Suprapubic skin (tissue), 4 donors: ENCODE measurements around the gene POLL. TPM values are rescaled to one million over a fixed set of nuclear protein-coding genes. Genes with fewer than 3 reads are reported as not detected.

Experiments
- DNase-seq, 2 donors: peaks; one replicate each; pipeline ENCODE4 v3.0.0-alpha.2; 2019; ENCODE audit warnings: low spot score in 2 of 2
- H3K27ac ChIP-seq: fragments of 200-600 bp; sonication (generic); one replicate; pipeline ENCODE4 v1.5.1; 2019
- H3K27me3 ChIP-seq: fragments of 200-600 bp; sonication (generic); one replicate; pipeline ENCODE4 v1.5.1; 2019
- H3K36me3 ChIP-seq: fragments of 200-600 bp; sonication (generic); one replicate; pipeline ENCODE4 v1.5.1; 2019
- H3K4me1 ChIP-seq: fragments of 200-600 bp; sonication (generic); one replicate; pipeline ENCODE4 v1.5.1; 2019
- H3K4me3 ChIP-seq: fragments of 200-600 bp; sonication (generic); one replicate; pipeline ENCODE4 v1.5.1; 2019; ENCODE audit warnings: mild to moderate bottlenecking
- H3K9me3 ChIP-seq: fragments of 200-600 bp; sonication (generic); one replicate; pipeline ENCODE4 v1.5.1; 2019
- CTCF ChIP-seq, 2 donors: fragments of 200-600 bp in 1 of 2; fragments of 450-650 bp in 1 of 2; sonication (generic) in 1 of 2; IDR thresholded peaks; one replicate each; pipeline ENCODE4 v1.5.1; 2016 to 2019; ENCODE audit warnings: antibody characterized with exemption in 2 of 2, mild to moderate bottlenecking in 1 of 2, moderate library complexity in 1 of 2
- EP300 ChIP-seq: sonication (generic); formaldehyde crosslinking; IDR thresholded peaks from one replicate; pipeline ENCODE4 v1.6.1; 2017; ENCODE audit warnings: antibody characterized with exemption
- POLR2A ChIP-seq, 2 donors: fragments of 450-650 bp; IDR thresholded peaks; one replicate each; pipeline ENCODE4 v1.6.1; 2017; ENCODE audit warnings: antibody characterized with exemption in 2 of 2, mild to moderate bottlenecking in 2 of 2, moderate library complexity in 2 of 2
- POLR2AphosphoS5 ChIP-seq, 3 donors: sonication (generic); formaldehyde crosslinking; IDR thresholded peaks; one replicate each; pipeline ENCODE4 v1.6.1; 2017; ENCODE audit warnings: antibody characterized with exemption in 3 of 3
- WGBS: methylation state at CpG from one replicate; pipeline ENCODE4 v1.1.5; 2018; 5-methylcytosine and 5-hydroxymethylcytosine counted together
- total RNA-seq, 4 donors: library from RNA; depleted of rRNA; stranded (reverse); fragments of >200 nt; gene quantifications; one replicate each; pipeline ENCODE4 v1.1.0, GENCODE V29; 2016

POLL gene
- total RNA-seq, 4 donors from 2014 or later = 13.5 to 32.3 (median 20.6) TPM

GRCh38 chr10:101550965-101551364, 37.1 kb downstream of the POLL start:
- Histone ChIP-seq H3K27me3 (no peaks in the 10 kb centered on the region), H3K4me3 (no peak overlapping the region), H3K9me3 (no peaks in the 10 kb centered on the region), H3K27ac (no peak overlapping the region), H3K4me1 (peaks cover 9% of the 10 kb centered on the region), H3K36me3 (peaks cover 34% of the 10 kb centered on the region)
- no peak for DNase-seq
- no peak for TF ChIP-seq EP300
- TF ChIP-seq CTCF (IDR thresholded peaks at IDR 0.05) = no peak
- TF ChIP-seq POLR2AphosphoS5 (IDR thresholded peaks at IDR 0.05) = no peak
- no peak for TF ChIP-seq POLR2A (IDR thresholded peaks at IDR 0.05)
- 96% methylated on average over 2 of the region's 2 CpGs for WGBS

- Histone ChIP-seq H3K4me3 (no peak overlapping the region), H3K4me1 (peaks cover 9% of the 10 kb centered on the region), H3K27me3 (no peaks in the 10 kb centered on the region), H3K27ac (no peak overlapping the region), H3K36me3 (peaks cover 8% of the 10 kb centered on the region), H3K9me3 (no peaks in the 10 kb centered on the region)
- DNase-seq = no peak
- TF ChIP-seq EP300 (no peak), POLR2AphosphoS5 (IDR thresholded peaks at IDR 0.05) (no peak), CTCF (IDR thresholded peaks at IDR 0.05) (no peak), POLR2A (IDR thresholded peaks at IDR 0.05) (no peak)
These were observed 42.2 kb downstream of the POLL start for GRCh38 chr10:101545898-101546297.

- H3K4me1 ChIP-seq = no peaks in the 10 kb centered on the region
- H3K36me3 ChIP-seq = peaks cover 35% of the 10 kb centered on the region
- WGBS = 81% methylated on average over 2 of the region's 2 CpGs
- H3K4me3 ChIP-seq = no peak overlapping the region
- TF ChIP-seq EP300 (no peak), CTCF (IDR thresholded peaks at IDR 0.05) (no peak), POLR2A (IDR thresholded peaks at IDR 0.05) (no peak), POLR2AphosphoS5 (IDR thresholded peaks at IDR 0.05) (no peak)
- no peak for DNase-seq
- no peaks in the 10 kb centered on the region for H3K27me3 ChIP-seq
- no peaks in the 10 kb centered on the region for H3K9me3 ChIP-seq
- H3K27ac ChIP-seq = no peak overlapping the region
These were observed 49.6 kb downstream of the POLL start for GRCh38 chr10:101538446-101538845.

GRCh38 chr10:101536800-101537199, 51.3 kb downstream of the POLL start:
- no peak for DNase-seq
- TF ChIP-seq POLR2AphosphoS5 (IDR thresholded peaks at IDR 0.05) = no peak
- no peak for TF ChIP-seq EP300
- TF ChIP-seq CTCF (IDR thresholded peaks at IDR 0.05) = no peak
- no peak for TF ChIP-seq POLR2A (IDR thresholded peaks at IDR 0.05)
- no peaks in the 10 kb centered on the region for H3K9me3 ChIP-seq
- peaks cover 44% of the 10 kb centered on the region for H3K36me3 ChIP-seq
- no peak overlapping the region for H3K4me3 ChIP-seq
- no peaks in the 10 kb centered on the region for H3K4me1 ChIP-seq
- H3K27ac ChIP-seq = no peak overlapping the region
- H3K27me3 ChIP-seq = no peaks in the 10 kb centered on the region

DNA sequence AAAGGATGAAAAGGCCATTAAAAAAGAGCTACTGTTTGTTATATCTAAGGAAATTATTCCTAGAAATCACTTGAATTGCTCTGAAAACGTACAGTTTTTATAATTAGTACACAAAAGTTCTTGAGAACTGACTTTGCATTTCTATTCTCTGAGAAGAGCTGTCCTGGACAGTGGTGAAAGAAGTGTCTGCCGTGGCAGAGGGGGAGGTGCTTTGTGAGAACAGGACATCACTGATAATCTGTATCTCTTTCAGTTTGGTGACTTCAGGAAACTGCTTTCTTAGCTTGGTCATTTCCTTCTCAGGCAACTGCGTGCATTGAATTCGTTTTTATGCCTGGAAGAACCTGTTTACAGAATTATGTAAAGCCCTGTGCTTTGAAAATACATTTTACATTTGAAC, 52.1 kb downstream of the POLL start:
- DNase-seq = no peak
- no peaks in the 10 kb centered on the region for H3K9me3 ChIP-seq
- no peak overlapping the region for H3K4me3 ChIP-seq
- peaks cover 51% of the 10 kb centered on the region for H3K36me3 ChIP-seq
- H3K4me1 ChIP-seq = no peaks in the 10 kb centered on the region
- no peak for TF ChIP-seq EP300
- TF ChIP-seq CTCF (IDR thresholded peaks at IDR 0.05) = no peak
- TF ChIP-seq POLR2AphosphoS5 (IDR thresholded peaks at IDR 0.05) = no peak
- no peak for TF ChIP-seq POLR2A (IDR thresholded peaks at IDR 0.05)
- no peaks in the 10 kb centered on the region for H3K27me3 ChIP-seq
- no peak overlapping the region for H3K27ac ChIP-seq
- 60% methylated on average over 4 of the region's 4 CpGs for WGBS
